Measurements from ENCODE around the gene CCDC188. TPM values are rescaled to one million over a fixed set of nuclear protein-coding genes. Genes with fewer than 3 reads are reported as not detected.

CCDC188 gene
- total and polyA plus RNA-seq, 2 of the 13 experiments (the other 11 are each of a cell fraction or from before 2014, with no cell fraction given): not detected

DNA sequence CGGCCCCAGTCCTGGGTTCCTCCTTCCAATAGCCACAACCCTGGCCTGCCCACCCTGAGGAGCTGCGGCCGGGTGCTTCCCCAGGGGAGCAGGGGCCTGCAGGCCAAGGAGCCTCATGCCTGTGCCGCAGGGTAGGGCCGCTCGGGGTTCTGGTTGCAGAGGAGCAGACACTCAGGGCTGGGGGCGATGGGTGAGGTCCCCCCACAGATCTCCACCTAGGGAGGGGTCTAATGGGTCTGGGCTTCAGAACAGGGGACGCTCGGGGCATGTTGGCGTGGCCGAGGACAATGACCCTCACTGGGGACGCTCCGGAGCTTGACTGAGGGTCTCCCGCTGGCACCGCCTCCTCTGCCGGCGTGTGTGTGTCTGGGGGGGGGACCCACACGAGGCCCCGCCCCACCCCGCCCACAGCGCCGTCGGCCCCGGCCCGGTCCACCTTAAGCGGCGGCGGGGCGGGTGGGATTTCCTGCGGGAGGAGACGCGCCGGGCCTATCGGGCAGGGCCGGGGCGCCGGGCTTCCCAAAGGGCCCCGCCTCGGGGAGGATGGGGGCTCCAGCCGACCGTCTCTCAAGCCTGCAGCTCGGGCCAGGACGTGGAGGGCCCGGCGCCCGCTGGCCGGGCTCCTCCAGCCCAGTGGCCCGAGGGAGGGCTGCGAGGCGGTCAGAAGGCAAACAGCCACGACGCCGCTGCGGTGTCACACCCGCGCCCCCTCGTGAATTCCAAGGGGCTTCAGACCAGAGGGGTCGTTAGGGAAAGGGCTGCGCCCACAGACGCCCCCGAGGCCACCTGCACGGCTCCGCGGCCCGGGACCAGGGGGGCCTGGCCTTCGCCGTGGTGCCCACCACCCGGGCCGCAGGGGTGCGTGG is 19.9 kb downstream of the CCDC188 start (continued):
- TF ChIP-seq ZNF350 (CRISPR knock-in tag; IDR thresholded peaks at IDR 0.05; ENCODE audit: borderline replicate concordance, low read depth) (no peak), PRPF4 (IDR thresholded peaks at IDR 0.05; ENCODE audit: low read depth, low read length, poor library complexity, severe bottlenecking) (no peak), ZNF563 (CRISPR knock-in tag; IDR thresholded peaks at IDR 0.05) (no peak), SATB2 (CRISPR knock-in tag; IDR thresholded peaks at IDR 0.05) (no peak), ZSCAN9 (CRISPR knock-in tag; IDR thresholded peaks at IDR 0.05; ENCODE audit: borderline replicate concordance) (no peak), PLRG1 (conservative IDR thresholded peaks at IDR 0.05) (no peak), ZNF775 (CRISPR knock-in tag; IDR thresholded peaks at IDR 0.05; ENCODE audit: borderline replicate concordance) (no peak), NFATC3 (CRISPR knock-in tag; IDR thresholded peaks at IDR 0.05) (no peak), BRCA1 (CRISPR knock-in tag; IDR thresholded peaks at IDR 0.05) (no peak), HIVEP1 (CRISPR knock-in tag; IDR thresholded peaks at IDR 0.05) (no peak), GABPB1 (CRISPR knock-in tag; IDR thresholded peaks at IDR 0.05) (peak; percentile 92), THYN1 (CRISPR knock-in tag; IDR thresholded peaks at IDR 0.05; ENCODE audit: borderline replicate concordance, low read depth) (no peak)
- TF ChIP-seq, protein P1, sequence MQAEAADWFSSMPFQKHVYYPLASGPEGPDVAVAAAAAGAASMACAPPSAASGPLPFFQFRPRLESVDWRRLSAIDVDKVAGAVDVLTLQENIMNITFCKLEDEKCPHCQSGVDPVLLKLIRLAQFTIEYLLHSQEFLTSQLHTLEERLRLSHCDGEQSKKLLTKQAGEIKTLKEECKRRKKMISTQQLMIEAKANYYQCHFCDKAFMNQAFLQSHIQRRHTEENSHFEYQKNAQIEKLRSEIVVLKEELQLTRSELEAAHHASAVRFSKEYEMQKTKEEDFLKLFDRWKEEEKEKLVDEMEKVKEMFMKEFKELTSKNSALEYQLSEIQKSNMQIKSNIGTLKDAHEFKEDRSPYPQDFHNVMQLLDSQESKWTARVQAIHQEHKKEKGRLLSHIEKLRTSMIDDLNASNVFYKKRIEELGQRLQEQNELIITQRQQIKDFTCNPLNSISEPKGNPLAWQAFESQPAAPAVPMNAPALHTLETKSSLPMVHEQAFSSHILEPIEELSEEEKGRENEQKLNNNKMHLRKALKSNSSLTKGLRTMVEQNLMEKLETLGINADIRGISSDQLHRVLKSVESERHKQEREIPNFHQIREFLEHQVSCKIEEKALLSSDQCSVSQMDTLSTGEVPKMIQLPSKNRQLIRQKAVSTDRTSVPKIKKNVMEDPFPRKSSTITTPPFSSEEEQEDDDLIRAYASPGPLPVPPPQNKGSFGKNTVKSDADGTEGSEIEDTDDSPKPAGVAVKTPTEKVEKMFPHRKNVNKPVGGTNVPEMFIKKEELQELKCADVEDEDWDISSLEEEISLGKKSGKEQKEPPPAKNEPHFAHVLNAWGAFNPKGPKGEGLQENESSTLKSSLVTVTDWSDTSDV (CRISPR knock-in tag; IDR thresholded peaks at IDR 0.05): no peak; the same call in 1 of the 2 replicates
- TF ChIP-seq, protein P2, sequence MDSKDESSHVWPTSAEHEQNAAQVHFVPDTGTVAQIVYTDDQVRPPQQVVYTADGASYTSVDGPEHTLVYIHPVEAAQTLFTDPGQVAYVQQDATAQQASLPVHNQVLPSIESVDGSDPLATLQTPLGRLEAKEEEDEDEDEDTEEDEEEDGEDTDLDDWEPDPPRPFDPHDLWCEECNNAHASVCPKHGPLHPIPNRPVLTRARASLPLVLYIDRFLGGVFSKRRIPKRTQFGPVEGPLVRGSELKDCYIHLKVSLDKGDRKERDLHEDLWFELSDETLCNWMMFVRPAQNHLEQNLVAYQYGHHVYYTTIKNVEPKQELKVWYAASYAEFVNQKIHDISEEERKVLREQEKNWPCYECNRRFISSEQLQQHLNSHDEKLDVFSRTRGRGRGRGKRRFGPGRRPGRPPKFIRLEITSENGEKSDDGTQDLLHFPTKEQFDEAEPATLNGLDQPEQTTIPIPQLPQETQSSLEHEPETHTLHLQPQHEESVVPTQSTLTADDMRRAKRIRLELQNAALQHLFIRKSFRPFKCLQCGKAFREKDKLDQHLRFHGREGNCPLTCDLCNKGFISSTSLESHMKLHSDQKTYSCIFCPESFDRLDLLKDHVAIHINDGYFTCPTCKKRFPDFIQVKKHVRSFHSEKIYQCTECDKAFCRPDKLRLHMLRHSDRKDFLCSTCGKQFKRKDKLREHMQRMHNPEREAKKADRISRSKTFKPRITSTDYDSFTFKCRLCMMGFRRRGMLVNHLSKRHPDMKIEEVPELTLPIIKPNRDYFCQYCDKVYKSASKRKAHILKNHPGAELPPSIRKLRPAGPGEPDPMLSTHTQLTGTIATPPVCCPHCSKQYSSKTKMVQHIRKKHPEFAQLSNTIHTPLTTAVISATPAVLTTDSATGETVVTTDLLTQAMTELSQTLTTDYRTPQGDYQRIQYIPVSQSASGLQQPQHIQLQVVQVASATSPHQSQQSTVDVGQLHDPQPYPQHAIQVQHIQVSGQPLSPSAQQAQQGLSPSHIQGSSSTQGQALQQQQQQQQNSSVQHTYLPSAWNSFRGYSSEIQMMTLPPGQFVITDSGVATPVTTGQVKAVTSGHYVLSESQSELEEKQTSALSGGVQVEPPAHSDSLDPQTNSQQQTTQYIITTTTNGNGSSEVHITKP (CRISPR knock-in tag; IDR thresholded peaks at IDR 0.05; ENCODE audit: low read depth): no peak
- TF ChIP-seq, protein P3, sequence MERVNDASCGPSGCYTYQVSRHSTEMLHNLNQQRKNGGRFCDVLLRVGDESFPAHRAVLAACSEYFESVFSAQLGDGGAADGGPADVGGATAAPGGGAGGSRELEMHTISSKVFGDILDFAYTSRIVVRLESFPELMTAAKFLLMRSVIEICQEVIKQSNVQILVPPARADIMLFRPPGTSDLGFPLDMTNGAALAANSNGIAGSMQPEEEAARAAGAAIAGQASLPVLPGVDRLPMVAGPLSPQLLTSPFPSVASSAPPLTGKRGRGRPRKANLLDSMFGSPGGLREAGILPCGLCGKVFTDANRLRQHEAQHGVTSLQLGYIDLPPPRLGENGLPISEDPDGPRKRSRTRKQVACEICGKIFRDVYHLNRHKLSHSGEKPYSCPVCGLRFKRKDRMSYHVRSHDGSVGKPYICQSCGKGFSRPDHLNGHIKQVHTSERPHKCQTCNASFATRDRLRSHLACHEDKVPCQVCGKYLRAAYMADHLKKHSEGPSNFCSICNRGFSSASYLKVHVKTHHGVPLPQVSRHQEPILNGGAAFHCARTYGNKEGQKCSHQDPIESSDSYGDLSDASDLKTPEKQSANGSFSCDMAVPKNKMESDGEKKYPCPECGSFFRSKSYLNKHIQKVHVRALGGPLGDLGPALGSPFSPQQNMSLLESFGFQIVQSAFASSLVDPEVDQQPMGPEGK (CRISPR knock-in tag; IDR thresholded peaks at IDR 0.05): peak; percentile 94
- TF ChIP-seq, protein P4, sequence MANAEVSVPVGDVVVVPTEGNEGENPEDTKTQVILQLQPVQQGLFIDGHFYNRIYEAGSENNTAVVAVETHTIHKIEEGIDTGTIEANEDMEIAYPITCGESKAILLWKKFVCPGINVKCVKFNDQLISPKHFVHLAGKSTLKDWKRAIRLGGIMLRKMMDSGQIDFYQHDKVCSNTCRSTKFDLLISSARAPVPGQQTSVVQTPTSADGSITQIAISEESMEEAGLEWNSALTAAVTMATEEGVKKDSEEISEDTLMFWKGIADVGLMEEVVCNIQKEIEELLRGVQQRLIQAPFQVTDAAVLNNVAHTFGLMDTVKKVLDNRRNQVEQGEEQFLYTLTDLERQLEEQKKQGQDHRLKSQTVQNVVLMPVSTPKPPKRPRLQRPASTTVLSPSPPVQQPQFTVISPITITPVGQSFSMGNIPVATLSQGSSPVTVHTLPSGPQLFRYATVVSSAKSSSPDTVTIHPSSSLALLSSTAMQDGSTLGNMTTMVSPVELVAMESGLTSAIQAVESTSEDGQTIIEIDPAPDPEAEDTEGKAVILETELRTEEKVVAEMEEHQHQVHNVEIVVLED (CRISPR knock-in tag; IDR thresholded peaks at IDR 0.05; ENCODE audit: borderline replicate concordance): peak; percentile 74
